HG02884 (cell line): ENCODE results near the gene PDE11A.
"Not testable (repeated sequence)": the region's sequence is repeated elsewhere in the genome, so short reads cannot be mapped to it uniquely, and the experiment has no call there.

Experiments
- ATAC-seq: cut with Tn5 transposase; IDR thresholded peaks from one replicate; pipeline ENCODE4 v1.9.1; 2021; ENCODE audit warnings: mild to moderate bottlenecking, moderate library complexity; ENCODE audit not compliant: unreplicated experiment

PDE11A gene

GRCh38 chr2:177828557-177828956 is 244.0 kb downstream of the PDE11A start:
- no peak for ATAC-seq

GRCh38 chr2:177826897-177827296 is 245.7 kb downstream of the PDE11A start:
- ATAC-seq: no peak

- no peak for ATAC-seq
These were observed 249.6 kb downstream of the PDE11A start for GRCh38 chr2:177822941-177823340.

- no peak for ATAC-seq
These were observed 254.2 kb downstream of the PDE11A start for GRCh38 chr2:177818412-177818811.

- no peak for ATAC-seq
These were observed 255.3 kb downstream of the PDE11A start for GRCh38 chr2:177817300-177817699.

GRCh38 chr2:177816766-177817165 is 255.8 kb downstream of the PDE11A start:
- ATAC-seq: no peak

- no peak for ATAC-seq
These were observed 259.7 kb downstream of the PDE11A start for GRCh38 chr2:177812713-177813396.

- no peak for ATAC-seq
These were observed 261.7 kb downstream of the PDE11A start for GRCh38 chr2:177810906-177811305.

GRCh38 chr2:177808984-177809809 is 263.4 kb downstream of the PDE11A start:
- no peak for ATAC-seq

GRCh38 chr2:177806025-177806424 is 266.6 kb downstream of the PDE11A start:
- no peak for ATAC-seq

GRCh38 chr2:177799531-177799930 is 273.0 kb downstream of the PDE11A start:
- ATAC-seq: no peak

- no peak for ATAC-seq
These were observed 274.8 kb downstream of the PDE11A start for GRCh38 chr2:177797808-177798207.

GRCh38 chr2:177796654-177797415 is 275.7 kb downstream of the PDE11A start:
- ATAC-seq: no peak

- ATAC-seq: no peak
These were observed 276.6 kb downstream of the PDE11A start for GRCh38 chr2:177796011-177796410.

GRCh38 chr2:177785143-177785542 is 287.4 kb downstream of the PDE11A start:
- not testable (repeated sequence) for ATAC-seq

- ATAC-seq: no peak
These were observed 287.9 kb downstream of the PDE11A start for GRCh38 chr2:177784745-177785067.

- ATAC-seq: peak; percentile 62
These were observed 288.5 kb downstream of the PDE11A start for GRCh38 chr2:177783835-177784744.

- no peak for ATAC-seq
These were observed 289.5 kb downstream of the PDE11A start for GRCh38 chr2:177783091-177783490.

- ATAC-seq: no peak
These were observed 290.0 kb downstream of the PDE11A start for GRCh38 chr2:177782613-177783012.

GRCh38 chr2:177778472-177778871 is 294.1 kb downstream of the PDE11A start:
- ATAC-seq: no peak

- no peak for ATAC-seq
These were observed 300.0 kb downstream of the PDE11A start for GRCh38 chr2:177772529-177772928.
